RWPE1 (cell line): ENCODE measurements around the gene TBC1D1.

Experiments
- CTCF ChIA-PET: fragments of 350-600 bp; sonication (Branson Sonifier 250); formaldehyde crosslinking; extraction: SDS; loops from one replicate; lab custom pipeline; 2021; lab: Yijun Ruan, JAX
- POLR2A ChIA-PET: fragments of 400-600 bp; formaldehyde crosslinking; extraction: SDS; loops from one replicate; lab custom pipeline; 2020; ENCODE audit warnings: antibody characterized with exemption; ENCODE audit not compliant: low non-redundant PET; lab: Yijun Ruan, JAX
- DNase-seq: peaks from one replicate; pipeline ENCODE4 v3.0.0; 2012; ENCODE audit warnings: low spot score
- H3K27ac ChIP-seq: fragments of 450-650 bp; 2 replicates; pipeline ENCODE4 v1.5.1; 2017
- TF ChIP-seq, protein P1 (sequence below): fragments of 450-650 bp; conservative IDR thresholded peaks from 2 replicates; pipeline ENCODE4 v1.5.1; 2017; ENCODE audit warnings: low read depth, mild to moderate bottlenecking

Gene TBC1D1

GRCh38 chr4:38099020-38099600 is 208.2 kb downstream of the TBC1D1 start:
- TF ChIP-seq, protein P1, sequence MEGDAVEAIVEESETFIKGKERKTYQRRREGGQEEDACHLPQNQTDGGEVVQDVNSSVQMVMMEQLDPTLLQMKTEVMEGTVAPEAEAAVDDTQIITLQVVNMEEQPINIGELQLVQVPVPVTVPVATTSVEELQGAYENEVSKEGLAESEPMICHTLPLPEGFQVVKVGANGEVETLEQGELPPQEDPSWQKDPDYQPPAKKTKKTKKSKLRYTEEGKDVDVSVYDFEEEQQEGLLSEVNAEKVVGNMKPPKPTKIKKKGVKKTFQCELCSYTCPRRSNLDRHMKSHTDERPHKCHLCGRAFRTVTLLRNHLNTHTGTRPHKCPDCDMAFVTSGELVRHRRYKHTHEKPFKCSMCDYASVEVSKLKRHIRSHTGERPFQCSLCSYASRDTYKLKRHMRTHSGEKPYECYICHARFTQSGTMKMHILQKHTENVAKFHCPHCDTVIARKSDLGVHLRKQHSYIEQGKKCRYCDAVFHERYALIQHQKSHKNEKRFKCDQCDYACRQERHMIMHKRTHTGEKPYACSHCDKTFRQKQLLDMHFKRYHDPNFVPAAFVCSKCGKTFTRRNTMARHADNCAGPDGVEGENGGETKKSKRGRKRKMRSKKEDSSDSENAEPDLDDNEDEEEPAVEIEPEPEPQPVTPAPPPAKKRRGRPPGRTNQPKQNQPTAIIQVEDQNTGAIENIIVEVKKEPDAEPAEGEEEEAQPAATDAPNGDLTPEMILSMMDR, result no peak
- no peak for DNase-seq
- CTCF ChIA-PET, result no interaction called here
- POLR2A ChIA-PET, result no interaction called here
- peak overlapping the region; percentile 92 for H3K27ac ChIP-seq

DNA sequence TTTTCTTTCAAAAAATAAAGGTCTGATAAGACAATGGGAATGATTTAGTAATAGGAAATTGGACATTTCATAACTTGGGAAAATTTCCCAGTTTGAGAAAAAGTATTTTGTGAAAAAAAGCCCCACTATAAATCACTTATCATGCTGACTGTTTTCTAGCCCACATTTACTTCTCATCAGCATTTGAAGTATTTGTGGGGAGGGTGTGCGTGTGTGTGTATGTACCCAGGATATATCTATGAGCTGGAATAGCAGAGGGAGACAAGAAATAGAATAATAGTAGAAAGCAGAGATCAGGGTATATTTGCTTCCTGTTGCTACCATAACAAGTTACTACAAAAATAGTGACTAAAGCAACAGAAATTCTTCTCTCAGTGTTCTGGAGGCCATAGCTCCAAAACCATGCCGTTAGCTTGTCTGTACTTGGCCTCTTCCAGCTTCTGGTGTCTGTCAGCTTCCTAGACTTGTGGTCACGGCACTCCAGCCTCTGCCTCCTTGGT is 209.1 kb downstream of the TBC1D1 start:
- peak; percentile 45 for DNase-seq
- ChIA-PET CTCF (interaction anchor here (0.6 kb wide), 1 partner anchor 57 kb away, joined by 3 read pairs; no protein-coding TSS in a partner anchor), POLR2A (no interaction called here)
- H3K27ac ChIP-seq, result peak overlapping the region; percentile 92
- TF ChIP-seq, protein P1, result no peak

DNA sequence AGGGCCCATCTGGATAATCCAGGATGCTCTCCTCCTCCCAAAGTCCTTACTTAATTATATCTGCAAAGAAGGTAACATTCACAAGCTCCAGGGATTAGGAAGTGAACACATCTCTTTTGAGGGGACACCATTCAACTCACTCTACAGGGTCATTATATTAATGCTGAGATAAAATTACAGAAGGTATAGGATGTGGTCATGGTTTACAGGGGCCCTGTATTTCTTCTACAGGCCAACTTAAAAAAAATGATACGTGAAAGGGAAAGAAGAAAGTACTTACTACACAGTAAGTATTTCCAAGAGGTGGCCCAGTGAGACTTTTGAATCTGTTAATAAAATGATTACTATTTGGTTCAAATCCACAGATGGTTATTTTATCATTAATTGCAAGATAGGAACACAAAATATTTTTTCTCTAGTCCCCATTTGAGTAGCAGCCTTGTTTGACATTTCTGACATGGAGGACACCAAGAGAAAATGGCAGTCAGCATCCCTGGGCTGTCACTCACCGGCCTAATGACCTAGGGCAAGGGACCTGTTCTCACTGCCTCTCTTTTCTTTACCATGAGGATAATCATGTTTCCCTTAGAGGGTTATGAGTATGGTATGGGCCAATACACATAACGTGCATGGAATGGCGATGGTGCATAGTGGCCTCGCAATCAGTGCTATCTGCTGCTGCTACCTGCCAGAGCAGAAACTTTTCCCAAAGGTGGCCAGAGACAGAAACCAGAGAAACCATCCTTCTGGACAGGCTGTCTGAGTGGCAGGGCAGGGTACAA is 209.8 kb downstream of the TBC1D1 start:
- peak overlapping the region; percentile 92 for H3K27ac ChIP-seq
- POLR2A ChIA-PET, result no interaction called here
- DNase-seq, result no peak
- TF ChIP-seq, protein P1, result no peak
- CTCF ChIA-PET, result interaction anchor here (1.0 kb wide), 1 partner anchor 179 kb away, joined by 3 read pairs; no protein-coding TSS in a partner anchor

DNA sequence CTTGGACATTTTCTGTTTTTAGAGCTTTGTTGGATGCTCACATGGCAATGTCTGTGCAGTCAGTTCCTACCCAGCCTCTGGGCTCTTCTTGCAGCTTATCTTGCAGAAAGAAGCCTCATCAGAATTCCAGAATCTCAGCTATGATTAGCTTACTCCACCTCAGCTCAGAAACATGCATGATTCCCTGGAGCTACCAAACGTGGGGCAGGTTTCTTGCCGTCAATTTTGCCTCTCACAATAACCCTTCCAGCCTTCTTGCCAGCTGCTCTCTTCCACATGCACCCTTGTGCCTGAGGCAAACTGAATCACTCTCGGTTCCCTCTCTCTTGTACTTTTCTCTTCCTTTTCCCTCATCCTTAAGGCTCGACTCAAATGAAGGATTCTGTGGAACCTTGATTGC is 210.7 kb downstream of the TBC1D1 start:
- ChIA-PET CTCF (interaction anchor here (0.5 to 1.0 kb wide), 3 partner anchors 13 to 384 kb away, joined by 3 to 4 read pairs (median 3); no protein-coding TSS in a partner anchor), POLR2A (no interaction called here)
- DNase-seq, result peak; percentile 53
- TF ChIP-seq, protein P1, result no peak
- H3K27ac ChIP-seq, result peak overlapping the region; percentile 76

GRCh38 chr4:38102957-38103588 is 212.2 kb downstream of the TBC1D1 start:
- ChIA-PET CTCF (no interaction called here), POLR2A (no interaction called here)
- no peak overlapping the region for H3K27ac ChIP-seq
- DNase-seq, result no peak
- TF ChIP-seq, protein P1, result no peak
